HCT116 (cell line): ENCODE results near the gene HOTAIR. TPM values are rescaled to one million over a fixed set of nuclear protein-coding genes. Genes with fewer than 3 reads are reported as not detected.
A peak's percentile ranks its signal among the peaks of the same experiment; 100 is the strongest.

Experiments
- ATAC-seq: fragments of 200-7000 bp; cut with Tn5 transposase; 2 replicates; pipeline ENCODE4 v1.9.1; 2020; ENCODE audit warnings: mild to moderate bottlenecking, moderate library complexity
- BruUV-seq: library from RNA; stranded (reverse); fragments of 400-500 nt; replicated peaks from 2 replicates; lab custom pipeline; 2021; lab: Mats Ljungman, UMichigan
- CTCF ChIA-PET: fragments of 300-600 bp; sonication (Branson Sonifier 250); formaldehyde crosslinking; loops from one replicate; lab custom pipeline; 2021; ENCODE audit warnings: antibody characterized with exemption; lab: Charles Lee
- POLR2A ChIA-PET: fragments of 300-600, 350-600 bp; sonication (Branson Sonifier 250); formaldehyde crosslinking; loops from one replicate; lab custom pipeline; 2021; ENCODE audit warnings: antibody characterized with exemption; lab: Charles Lee
- RAD21 ChIA-PET, 2 experiments: fragments of 300-600 bp; sonication (Branson Sonifier 250); formaldehyde crosslinking; loops; one replicate each; lab custom pipeline; 2023; ENCODE audit warnings: low total read pairs in 2 of 2; ENCODE audit not compliant: uncharacterized antibody in 2 of 2, unreplicated experiment in 2 of 2, low non-redundant PET in 1 of 2; lab: Charles Lee
- DNase-seq: peaks from one replicate; pipeline ENCODE4 v3.0.0-alpha.2; 2010; ENCODE audit warnings: low read depth, low spot score
- H2AFZ ChIP-seq: fragments of 200-600 bp; shearing (Covaris generic), sonication (generic); 2 replicates; pipeline ENCODE4 v1.6.1; 2017; ENCODE audit warnings: low read depth, mixed run types, mixed read lengths, antibody characterized with exemption, low read length; ENCODE audit not compliant: poor library complexity, severe bottlenecking
- H3K27ac ChIP-seq: 2 replicates; pipeline ENCODE4 v1.5.1; 2012; ENCODE audit warnings: low read depth, low read length
- H3K27me3 ChIP-seq: fragments of 200-600 bp; sonication (generic); 2 replicates; pipeline ENCODE4 v1.6.1; 2016; ENCODE audit warnings: mixed run types, low read length, mixed read lengths; ENCODE audit not compliant: insufficient read depth
- H3K36me3 ChIP-seq, 2 experiments: fragments of 200-500 bp in 1 of 2; fragments of 200-600 bp in 1 of 2; sonication (Bioruptor generic) in 1 of 2; sonication (generic) in 1 of 2; 2 replicates each; pipeline versions ENCODE4 v1.5.1 to v1.6.1; 2014 to 2016; ENCODE audit warnings: low read length in 2 of 2, inconsistent platforms in 1 of 2, mixed read lengths in 1 of 2, mixed run types in 1 of 2; ENCODE audit not compliant: insufficient read depth in 2 of 2, control insufficient read depth in 1 of 2
- H3K4me1 ChIP-seq, 2 experiments: fragments of 200-600 bp in 1 of 2; sonication (generic) in 1 of 2; 2 replicates each; pipeline versions ENCODE4 v1.5.1 to v1.6.1; 2012 to 2017; ENCODE audit warnings: low read length in 2 of 2, inconsistent platforms in 1 of 2, mild to moderate bottlenecking in 1 of 2, mixed read lengths in 1 of 2, mixed run types in 1 of 2, moderate library complexity in 1 of 2; ENCODE audit not compliant: insufficient read depth in 2 of 2, control insufficient read depth in 1 of 2
- H3K4me2 ChIP-seq: fragments of 200-600 bp; sonication (generic); 2 replicates; pipeline ENCODE4 v1.6.1; 2017; ENCODE audit warnings: mixed run types, low read length, mixed read lengths
- H3K4me3 ChIP-seq, 2 experiments: fragments of 200-600 bp in 1 of 2; sonication (generic) in 1 of 2; replicated peaks in 1 of 2; 2 replicates each; pipeline ENCODE4 v1.5.1; 2011 to 2016; ENCODE audit warnings: low read length in 2 of 2, control low read depth in 1 of 2, low read depth in 1 of 2, mild to moderate bottlenecking in 1 of 2, mixed read lengths in 1 of 2, mixed run types in 1 of 2
- H3K79me2 ChIP-seq: fragments of 200-600 bp; sonication (generic); 2 replicates; pipeline ENCODE4 v1.6.1; 2017; ENCODE audit warnings: mild to moderate bottlenecking, mixed run types, low read length, moderate library complexity, mixed read lengths; ENCODE audit not compliant: insufficient read depth
- H3K9ac ChIP-seq: fragments of 200-600 bp; sonication (generic); 2 replicates; pipeline ENCODE4 v1.6.1; 2016; ENCODE audit warnings: low read length, mixed read lengths
- H3K9me2 ChIP-seq: fragments of 200-600 bp; sonication (generic), shearing (Covaris generic); 2 replicates; pipeline ENCODE4 v1.6.1; 2017; ENCODE audit warnings: mixed run types, mild to moderate bottlenecking, moderate library complexity; ENCODE audit not compliant: insufficient read depth
- H3K9me3 ChIP-seq, 2 experiments: fragments of 200-500 bp in 1 of 2; fragments of 200-600 bp in 1 of 2; sonication (Bioruptor generic) in 1 of 2; sonication (generic) in 1 of 2; 2 replicates each; pipeline ENCODE4 v1.6.1; 2014 to 2017; ENCODE audit warnings: low read length in 2 of 2, mixed read lengths in 2 of 2, inconsistent platforms in 1 of 2, low read depth in 1 of 2, mild to moderate bottlenecking in 1 of 2, mixed run types in 1 of 2, moderate library complexity in 1 of 2; ENCODE audit not compliant: control insufficient read depth in 1 of 2, insufficient read depth in 1 of 2
- H4K20me1 ChIP-seq: fragments of 200-600 bp; sonication (generic), shearing (Covaris generic); 2 replicates; pipeline ENCODE4 v1.6.1; 2017; ENCODE audit warnings: mixed run types, mild to moderate bottlenecking, moderate library complexity; ENCODE audit not compliant: insufficient read depth
- ATF3 ChIP-seq: IDR thresholded peaks from 2 replicates; pipeline ENCODE4 v1.6.1; 2012
- CEBPB ChIP-seq: IDR thresholded peaks from 2 replicates; pipeline ENCODE4 v1.6.1; 2012; ENCODE audit warnings: low read depth
- ELF1 ChIP-seq: IDR thresholded peaks from 2 replicates; pipeline ENCODE4 v1.6.1; 2012; ENCODE audit warnings: low read depth, borderline replicate concordance
- EZH2 ChIP-seq: fragments of 200-600 bp; sonication (generic); IDR thresholded peaks from 2 replicates; pipeline ENCODE4 v1.6.1; 2017; ENCODE audit warnings: antibody characterized with exemption, mixed run types
- EZH2phosphoT487 ChIP-seq: fragments of 200-600 bp; IDR thresholded peaks from 2 replicates; pipeline ENCODE4 v1.6.1; 2018; ENCODE audit warnings: antibody characterized with exemption, borderline replicate concordance
- FOSL1 ChIP-seq: IDR thresholded peaks from 2 replicates; pipeline ENCODE4 v1.6.1; 2012; ENCODE audit warnings: low read depth
- MAX ChIP-seq: IDR thresholded peaks from 2 replicates; pipeline ENCODE4 v1.6.1; 2012
- POLR2A ChIP-seq: IDR thresholded peaks from 2 replicates; pipeline ENCODE4 v1.7.0; 2011; ENCODE audit warnings: borderline replicate concordance; ENCODE audit not compliant: insufficient read depth, insufficient read length; ENCODE audit errors: extremely low read depth
- RAD21 ChIP-seq: IDR thresholded peaks from 2 replicates; pipeline ENCODE4 v1.6.1; 2012; ENCODE audit warnings: low read depth, mild to moderate bottlenecking
- SIN3A ChIP-seq: IDR thresholded peaks from 2 replicates; pipeline ENCODE4 v1.6.1; 2012; ENCODE audit warnings: low read depth
- SRF ChIP-seq: IDR thresholded peaks from 2 replicates; pipeline ENCODE4 v1.6.1; 2012; ENCODE audit warnings: low read depth
- TCF7L2 ChIP-seq: IDR thresholded peaks from 2 replicates; pipeline ENCODE4 v1.7.0; 2011; ENCODE audit warnings: borderline replicate concordance, inconsistent platforms; ENCODE audit not compliant: insufficient read depth, insufficient read length; ENCODE audit errors: extremely low read depth
- YY1 ChIP-seq: IDR thresholded peaks from 2 replicates; pipeline ENCODE4 v1.6.1; 2011; ENCODE audit warnings: low read length, low read depth, moderate library complexity, mild to moderate bottlenecking; ENCODE audit not compliant: insufficient replicate concordance; ENCODE audit errors: extremely low read depth
- ZBTB33 ChIP-seq: IDR thresholded peaks from 2 replicates; pipeline ENCODE4 v1.6.1; 2011; ENCODE audit warnings: mild to moderate bottlenecking, low read length, moderate library complexity; ENCODE audit not compliant: insufficient replicate concordance; ENCODE audit errors: extremely low read depth
- ZFX ChIP-seq: fragments of 450-650 bp; IDR thresholded peaks from 2 replicates; pipeline ENCODE4 v1.6.1; 2017
- intact Hi-C: fragments of 100-400 bp; cut with micrococcal nuclease; formaldehyde crosslinking; loops from 2 replicates; pipeline ENCODE4 v1.10.0; 2022
- total RNA-seq: library from RNA; stranded (reverse); gene quantifications from one replicate; pipeline ENCODE4 v1.2.1, GENCODE V29; 2021; ENCODE audit not compliant: unreplicated experiment

HOTAIR gene
- total RNA-seq, 1 experiment from 2014 or later, result 0.25 TPM

GRCh38 chr12:53975064-53975471 is 314 bp upstream of the HOTAIR start:
- H3K79me2 ChIP-seq, result no peaks in the 10 kb centered on the region
- H3K4me1 ChIP-seq, result peaks cover 0 to 14% of the 10 kb centered on the region in 2 experiments; a peak in 2 of 4 replicates
- peak overlapping the region; percentile 76 for H3K4me2 ChIP-seq
- no peak overlapping the region for H3K4me3 ChIP-seq
- RAD21 ChIA-PET, result no interaction called here
- no peak overlapping the region for H2AFZ ChIP-seq
- POLR2A ChIA-PET, result no interaction called here
- no peaks in the 10 kb centered on the region for H3K36me3 ChIP-seq
- ATAC-seq (no peak), DNase-seq (no peak)
- CTCF ChIA-PET, result no interaction called here
- peaks cover 4% of the 10 kb centered on the region; the same call in 1 of the 2 replicates for H3K27me3 ChIP-seq
- no peaks in the 10 kb centered on the region for H4K20me1 ChIP-seq
- H3K9ac ChIP-seq, result no peak overlapping the region
- no peak overlapping the region for H3K27ac ChIP-seq
- no peaks in the 10 kb centered on the region for H3K9me3 ChIP-seq
- TF ChIP-seq SIN3A (no peak), TCF7L2 (no peak), YY1 (no peak), POLR2A (no peak), FOSL1 (no peak), RAD21 (no peak), ZBTB33 (no peak), ZFX (no peak), EZH2phosphoT487 (no peak), SRF (no peak), MAX (no peak), EZH2 (no peak), ELF1 (no peak), ATF3 (no peak), CEBPB (no peak)
- intact Hi-C loops, result no loop called here
- no peaks in the 10 kb centered on the region for H3K9me2 ChIP-seq
- no TSS peak for BruUV-seq
